PC-3 (cell line): Measurements from ENCODE around the gene RIPOR3.
A peak's percentile ranks its signal among the peaks of the same experiment; 100 is the strongest.

ENCODE experiments used
- CTCF ChIP-seq: fragments of 300-600 bp; sonication (generic); conservative IDR thresholded peaks from 2 replicates; pipeline ENCODE4 v1.5.1; 2017; ENCODE audit warnings: antibody characterized with exemption, low read depth, mild to moderate bottlenecking, low read length
- EZH2 ChIP-seq: fragments of 300-600 bp; sonication (generic); IDR thresholded peaks from one replicate; pipeline ENCODE4 v1.6.1; 2017; ENCODE audit warnings: antibody characterized with exemption, mild to moderate bottlenecking, low read length; ENCODE audit not compliant: unreplicated experiment
- EZH2phosphoT487 ChIP-seq: fragments of 300-600 bp; sonication (generic); IDR thresholded peaks from 2 replicates; pipeline ENCODE4 v1.6.1; 2018; ENCODE audit warnings: mild to moderate bottlenecking, antibody characterized with exemption, low read length, borderline replicate concordance

GRCh38 chr20:50575865-50576720 is 115.2 kb downstream of the RIPOR3 start:
- TF ChIP-seq CTCF = peak; percentile 93
- no peak for TF ChIP-seq EZH2
- no peak for TF ChIP-seq EZH2phosphoT487
